ENCODE measurements around the gene GPX6. TPM values are rescaled to one million over a fixed set of nuclear protein-coding genes. Genes with fewer than 3 reads are reported as not detected.
"Not testable (repeated sequence)": the region's sequence is repeated elsewhere in the genome, so short reads cannot be mapped to it uniquely, and the experiment has no call there.

GPX6 gene
- total RNA-seq, 1 donor from 2014 or later = not detected

DNA sequence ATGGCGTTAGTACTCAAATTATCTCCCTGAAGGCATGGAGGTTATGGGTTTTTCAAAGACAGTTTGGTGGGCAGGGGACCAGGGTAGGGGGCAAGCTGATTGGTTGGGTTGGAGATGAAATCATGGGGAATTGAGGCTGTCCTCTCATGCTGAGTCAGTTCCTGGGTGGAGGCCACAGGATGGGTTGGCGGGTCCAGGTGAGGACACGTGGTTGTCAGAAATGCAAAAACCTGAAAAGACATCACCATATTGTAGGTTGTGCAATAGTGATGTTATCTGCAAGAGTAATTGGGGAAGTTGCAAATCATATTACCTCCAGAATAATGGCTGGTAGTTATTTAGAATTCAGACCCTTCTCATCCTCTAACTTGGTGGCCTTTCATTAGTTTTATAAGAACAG, 30.1 kb downstream of the GPX6 start:
- no peak for DNase-seq (ENCODE audit: low spot score)

- no peak for DNase-seq (ENCODE audit: low spot score)
Observed at GRCh38 chr6:28480253-28480932, 35.2 kb downstream of the GPX6 start.

- no peak for DNase-seq (ENCODE audit: low spot score)
Observed at GRCh38 chr6:28478518-28478917, 37.1 kb downstream of the GPX6 start.

GRCh38 chr6:28474441-28475219, 41.0 kb downstream of the GPX6 start:
- DNase-seq (ENCODE audit: low spot score) = no peak

- DNase-seq (ENCODE audit: low spot score) = not testable (repeated sequence)
Observed at GRCh38 chr6:28469153-28469745, 46.3 kb downstream of the GPX6 start.

- DNase-seq (ENCODE audit: low spot score) = no peak
Observed at GRCh38 chr6:28468056-28468455, 47.5 kb downstream of the GPX6 start.

GRCh38 chr6:28462401-28462800, 53.2 kb downstream of the GPX6 start:
- DNase-seq (ENCODE audit: low spot score) = no peak

DNA sequence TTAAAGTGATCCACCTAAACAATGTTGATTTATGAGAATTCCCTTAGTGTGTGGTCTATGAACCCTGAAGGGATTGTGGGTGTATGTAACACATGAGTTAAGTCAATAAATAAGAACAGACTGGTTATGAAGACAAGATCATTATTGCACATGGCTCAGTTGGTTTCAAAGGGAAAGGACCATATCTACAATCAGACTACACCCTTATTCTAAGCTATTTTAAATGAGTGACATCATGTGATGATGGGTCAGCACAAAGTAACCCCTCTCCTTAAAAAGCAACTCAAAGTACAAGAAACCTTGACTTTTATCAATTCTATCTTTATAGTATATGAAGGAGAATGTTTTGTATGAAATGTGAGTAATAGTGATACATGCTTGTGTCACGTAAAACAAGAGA, 57.0 kb downstream of the GPX6 start:
- DNase-seq (ENCODE audit: low spot score) = no peak

Other genes starting within 250 kb of the GPX6 start
- 17.2 TPM for gene ZSCAN26, start 248.7 kb downstream of the GPX6 start, total RNA-seq
- 1.8 TPM for gene PGBD1, start 234.2 kb downstream of the GPX6 start, total RNA-seq
- gene ZSCAN31, start 179.6 kb downstream of the GPX6 start, total RNA-seq = 38.4 TPM
- 8.6 TPM for gene ZKSCAN3, start 165.8 kb downstream of the GPX6 start, total RNA-seq
- gene ZSCAN12, start 116.0 kb downstream of the GPX6 start, total RNA-seq = 5.8 TPM
- gene ZSCAN23, start 72.3 kb downstream of the GPX6 start, total RNA-seq = 3.8 TPM
- not detected for gene GPX5, start 10.1 kb upstream of the GPX6 start, total RNA-seq